Endothelial cell of hepatic sinusoid (primary cell): ENCODE results near the gene CYP4A22.
"Not testable (repeated sequence)": the region's sequence is repeated elsewhere in the genome, so short reads cannot be mapped to it uniquely, and the experiment has no call there.

ENCODE experiments used
- in situ Hi-C: cut with HindIII; loops from 2 replicates; pipeline ENCODE4 v1.10.0; 2017; ENCODE audit warnings: low sequenced_read_pairs

The CYP4A22 gene

GRCh38 chr1:47137198-47137597 is at the start of gene CYP4A22:
CYP4A22 (plus strand) TSS chr1:47137441; CDS start chr1:47137486, 45 bp downstream.
- in situ Hi-C loops: no loop called here

GRCh38 chr1:47089356-47089755 is 47.9 kb upstream of the CYP4A22 start:
- in situ Hi-C loops: not testable (repeated sequence)

GRCh38 chr1:47091476-47091875 is 45.8 kb upstream of the CYP4A22 start:
- in situ Hi-C loops: not testable (repeated sequence)

- in situ Hi-C loops: no loop called here
Observed at GRCh38 chr1:47104816-47105215, 32.4 kb upstream of the CYP4A22 start.

- in situ Hi-C loops: no loop called here
Observed at GRCh38 chr1:47106792-47107191, 30.4 kb upstream of the CYP4A22 start.

GRCh38 chr1:47107851-47108574 is 29.2 kb upstream of the CYP4A22 start:
- in situ Hi-C loops: not testable (repeated sequence)

- in situ Hi-C loops: not testable (repeated sequence)
Observed at GRCh38 chr1:47109482-47109881, 27.8 kb upstream of the CYP4A22 start.

- in situ Hi-C loops: no loop called here
Observed at GRCh38 chr1:47113178-47113577, 24.1 kb upstream of the CYP4A22 start.

- in situ Hi-C loops: not testable (repeated sequence)
Observed at GRCh38 chr1:47121039-47121438, 16.2 kb upstream of the CYP4A22 start.

- in situ Hi-C loops: not testable (repeated sequence)
Observed at GRCh38 chr1:47124834-47125233, 12.4 kb upstream of the CYP4A22 start.

- in situ Hi-C loops: not testable (repeated sequence)
Observed at GRCh38 chr1:47126997-47127396, 10.2 kb upstream of the CYP4A22 start.

- in situ Hi-C loops: no loop called here
Observed at GRCh38 chr1:47128221-47128620, 9.0 kb upstream of the CYP4A22 start.

GRCh38 chr1:47128854-47129253 is 8.4 kb upstream of the CYP4A22 start:
- in situ Hi-C loops: not testable (repeated sequence)

GRCh38 chr1:47129489-47130230 is 7.6 kb upstream of the CYP4A22 start:
- in situ Hi-C loops: not testable (repeated sequence)

GRCh38 chr1:47132665-47133064 is 4.6 kb upstream of the CYP4A22 start:
- in situ Hi-C loops: not testable (repeated sequence)

- in situ Hi-C loops: no loop called here
Observed at GRCh38 chr1:47137925-47138615, 829 bp downstream of the CYP4A22 start.

GRCh38 chr1:47140358-47140757 is 3.1 kb downstream of the CYP4A22 start:
- in situ Hi-C loops: not testable (repeated sequence)

- in situ Hi-C loops: not testable (repeated sequence)
Observed at GRCh38 chr1:47143654-47144053, 6.4 kb downstream of the CYP4A22 start.

GRCh38 chr1:47146495-47146894 is 9.3 kb downstream of the CYP4A22 start:
- in situ Hi-C loops: not testable (repeated sequence)

- in situ Hi-C loops: no loop called here
Observed at GRCh38 chr1:47147047-47147785, 10.0 kb downstream of the CYP4A22 start.

- in situ Hi-C loops: not testable (repeated sequence)
Observed at GRCh38 chr1:47149162-47149561, 11.9 kb downstream of the CYP4A22 start.
